ENCODE results near the gene HOXA7. TPM values are rescaled to one million over a fixed set of nuclear protein-coding genes. Genes with fewer than 3 reads are reported as not detected.

The HOXA7 gene
- total RNA-seq, 1 experiment from 2014 or later = not detected

DNA sequence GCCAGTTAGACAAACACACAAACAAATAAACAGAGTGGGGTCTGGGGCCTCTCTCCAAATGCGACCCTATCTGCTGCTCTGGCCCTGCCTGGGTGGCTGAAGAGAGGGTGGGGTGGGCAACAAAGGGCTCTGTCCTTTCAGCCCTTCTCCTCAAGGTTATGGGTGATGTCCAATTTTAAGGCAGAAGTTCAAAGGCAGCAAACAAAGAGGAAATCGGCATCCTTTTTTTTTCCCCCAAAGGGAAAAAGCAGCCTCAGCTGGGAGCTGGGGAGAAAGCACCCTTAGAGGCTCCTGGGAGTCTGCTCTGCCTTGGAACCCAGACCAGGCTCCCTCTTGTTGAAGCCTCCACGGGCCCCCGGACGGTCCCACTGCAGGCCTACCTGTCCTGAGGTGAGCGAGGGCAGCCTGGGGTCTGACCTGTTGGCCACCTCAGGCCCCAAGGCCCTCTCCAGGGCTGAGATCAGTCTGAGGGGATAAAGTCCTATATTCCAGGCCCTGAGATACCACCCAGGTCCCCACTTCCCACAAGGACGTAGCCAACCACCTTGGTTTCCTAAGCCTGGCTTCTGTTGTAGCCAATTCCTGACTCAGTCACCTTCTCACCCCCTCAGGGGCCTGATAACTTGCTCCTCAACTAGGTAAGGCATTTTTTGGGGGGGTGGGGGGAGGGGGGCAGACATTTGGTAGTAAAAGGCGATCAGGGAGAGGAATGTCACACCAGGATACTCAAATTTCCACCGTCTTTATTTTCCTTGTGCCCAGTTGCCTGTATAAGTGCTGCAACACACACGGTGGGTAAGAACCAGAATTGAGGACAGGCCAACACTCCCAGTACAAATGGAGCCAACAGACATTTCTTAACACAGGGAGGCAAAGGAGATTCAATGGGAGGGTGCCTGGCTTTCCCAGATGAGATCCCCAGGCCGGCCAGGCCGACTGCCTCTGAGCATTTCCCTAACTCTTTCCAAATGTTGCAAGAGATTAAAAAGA is 24.3 kb upstream of the HOXA7 start:
- Histone ChIP-seq H3K4me3 (ENCODE audit: insufficient read depth, low read depth, low read length) (no peak overlapping the region), H3K27me3 (ENCODE audit: control insufficient read depth, insufficient read depth, low read length) (peaks cover 100% of the 10 kb centered on the region), H3K36me3 (replicated peaks; ENCODE audit: control insufficient read depth, insufficient read depth, low read length) (no peaks in the 10 kb centered on the region)
- DNase-seq = peak; percentile 49

DNA sequence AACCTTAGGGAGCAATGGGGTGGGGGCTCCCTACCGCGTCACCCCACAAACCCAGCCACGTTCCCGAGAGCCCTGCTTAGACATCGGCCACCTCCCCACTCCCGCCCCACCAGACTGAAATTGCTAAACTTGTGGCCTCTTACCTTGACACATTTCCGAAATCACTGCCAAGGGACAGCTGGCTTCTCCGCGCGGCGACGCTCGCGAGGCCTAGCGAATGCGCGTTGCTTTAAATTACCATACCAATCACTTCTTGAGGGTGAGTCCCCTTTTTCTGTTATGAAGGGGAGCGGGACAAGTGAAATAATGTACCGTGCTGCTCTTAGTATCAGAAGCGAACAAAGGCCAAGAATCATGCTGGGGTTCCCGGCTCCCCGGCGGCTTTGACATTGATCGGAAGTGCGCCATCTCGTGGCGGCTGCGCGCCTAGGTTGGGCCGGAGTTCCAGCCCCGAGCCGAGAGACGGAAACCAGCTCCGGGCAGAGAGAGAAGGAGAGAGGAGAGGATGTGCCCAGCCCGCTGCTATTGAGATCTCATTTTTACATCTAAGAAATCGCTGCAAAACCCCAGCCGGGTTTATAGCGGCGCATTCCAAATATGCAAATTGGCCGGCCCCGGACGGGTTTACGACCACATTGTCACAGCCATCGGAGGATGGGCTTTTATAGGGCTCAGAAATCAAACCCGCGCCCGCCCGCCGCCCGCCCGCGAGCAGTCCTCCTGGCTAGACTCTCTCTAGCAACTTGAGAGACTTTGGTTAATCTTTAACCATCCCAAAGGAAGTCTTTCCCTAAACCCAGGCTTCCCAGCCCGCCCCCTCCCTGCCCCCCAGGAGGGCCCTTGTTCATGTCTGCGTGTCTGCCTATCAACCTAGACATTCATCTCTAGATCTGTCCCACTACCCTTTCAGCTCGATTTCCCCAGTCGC is 23.3 kb upstream of the HOXA7 start:
- DNase-seq = peak; percentile 97
- H3K4me3 ChIP-seq (ENCODE audit: insufficient read depth, low read depth, low read length) = no peak overlapping the region
- H3K27me3 ChIP-seq (ENCODE audit: control insufficient read depth, insufficient read depth, low read length) = peaks cover 100% of the 10 kb centered on the region
- H3K36me3 ChIP-seq (replicated peaks; ENCODE audit: control insufficient read depth, insufficient read depth, low read length) = no peaks in the 10 kb centered on the region

DNA sequence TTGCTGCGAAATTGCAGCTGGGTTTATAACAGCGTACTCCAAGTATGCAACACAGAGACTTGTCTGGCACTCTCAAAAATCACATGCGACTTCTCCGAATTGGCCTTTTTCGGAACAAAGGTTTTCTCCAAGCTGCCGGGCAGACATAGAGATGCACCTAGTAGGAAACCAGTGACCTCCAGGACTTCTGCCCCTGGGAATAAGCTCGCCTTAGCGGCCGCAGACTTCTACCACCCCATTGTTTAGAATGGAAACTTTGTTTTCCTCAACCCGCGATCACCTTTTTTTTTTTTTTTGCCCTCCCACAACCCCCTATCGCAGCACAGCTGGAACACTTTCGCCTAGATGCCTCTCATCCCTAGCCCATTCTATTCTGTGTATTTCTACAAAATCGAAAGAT is 22.6 kb upstream of the HOXA7 start:
- Histone ChIP-seq H3K36me3 (replicated peaks; ENCODE audit: control insufficient read depth, insufficient read depth, low read length) (no peaks in the 10 kb centered on the region), H3K27me3 (ENCODE audit: control insufficient read depth, insufficient read depth, low read length) (peaks cover 100% of the 10 kb centered on the region), H3K4me3 (ENCODE audit: insufficient read depth, low read depth, low read length) (no peak overlapping the region)
- DNase-seq = peak; percentile 57

DNA sequence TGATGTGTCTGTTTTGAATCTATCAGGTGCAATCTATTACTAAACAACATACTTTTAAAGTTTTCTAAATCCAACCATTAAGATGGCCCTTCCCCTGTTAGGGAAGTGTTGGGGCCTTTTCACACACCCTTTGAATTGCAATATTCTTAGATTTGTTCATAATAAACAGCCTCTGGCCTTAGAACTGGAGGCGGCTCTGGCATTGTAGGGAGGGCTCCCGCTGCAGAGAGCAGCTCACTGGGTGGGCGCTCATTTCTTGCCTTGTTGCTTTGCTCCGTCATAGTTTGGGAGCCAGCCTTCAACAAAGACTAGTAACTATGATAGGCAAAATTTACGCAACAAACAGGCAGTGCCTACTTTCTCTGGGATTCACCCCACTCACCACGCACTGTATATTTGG is 21.9 kb upstream of the HOXA7 start:
- peak; percentile 39 for DNase-seq
- Histone ChIP-seq H3K27me3 (ENCODE audit: control insufficient read depth, insufficient read depth, low read length) (peaks cover 100% of the 10 kb centered on the region), H3K36me3 (replicated peaks; ENCODE audit: control insufficient read depth, insufficient read depth, low read length) (no peaks in the 10 kb centered on the region), H3K4me3 (ENCODE audit: insufficient read depth, low read depth, low read length) (no peak overlapping the region)

DNA sequence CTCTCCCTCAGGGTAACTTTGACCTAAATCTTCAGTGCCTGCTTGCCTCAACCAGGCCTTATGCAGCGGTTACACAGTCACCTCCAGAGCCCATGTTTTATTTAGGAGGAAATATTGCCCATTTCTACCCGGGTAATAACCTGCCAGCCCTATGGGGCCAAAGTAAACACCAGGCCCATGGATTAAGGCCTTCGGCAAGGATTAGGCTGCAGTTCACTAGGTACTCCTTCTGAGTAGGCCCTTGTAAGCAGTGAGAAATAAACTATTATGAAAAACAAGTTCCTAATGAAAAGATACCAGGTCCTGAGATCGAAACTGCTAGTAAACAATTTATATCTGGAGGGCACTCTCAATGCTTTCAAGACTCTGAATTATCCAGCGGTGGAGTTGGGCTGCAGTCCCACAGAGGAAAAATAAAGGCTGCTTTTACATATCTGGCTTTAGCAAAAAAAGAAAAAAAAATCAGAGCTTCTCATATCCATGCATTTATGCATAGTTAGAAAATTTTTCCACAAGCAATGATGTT is 21.4 kb upstream of the HOXA7 start:
- Histone ChIP-seq H3K27me3 (ENCODE audit: control insufficient read depth, insufficient read depth, low read length) (peaks cover 100% of the 10 kb centered on the region), H3K4me3 (ENCODE audit: insufficient read depth, low read depth, low read length) (no peak overlapping the region), H3K36me3 (replicated peaks; ENCODE audit: control insufficient read depth, insufficient read depth, low read length) (no peaks in the 10 kb centered on the region)
- peak; percentile 33 for DNase-seq

DNA sequence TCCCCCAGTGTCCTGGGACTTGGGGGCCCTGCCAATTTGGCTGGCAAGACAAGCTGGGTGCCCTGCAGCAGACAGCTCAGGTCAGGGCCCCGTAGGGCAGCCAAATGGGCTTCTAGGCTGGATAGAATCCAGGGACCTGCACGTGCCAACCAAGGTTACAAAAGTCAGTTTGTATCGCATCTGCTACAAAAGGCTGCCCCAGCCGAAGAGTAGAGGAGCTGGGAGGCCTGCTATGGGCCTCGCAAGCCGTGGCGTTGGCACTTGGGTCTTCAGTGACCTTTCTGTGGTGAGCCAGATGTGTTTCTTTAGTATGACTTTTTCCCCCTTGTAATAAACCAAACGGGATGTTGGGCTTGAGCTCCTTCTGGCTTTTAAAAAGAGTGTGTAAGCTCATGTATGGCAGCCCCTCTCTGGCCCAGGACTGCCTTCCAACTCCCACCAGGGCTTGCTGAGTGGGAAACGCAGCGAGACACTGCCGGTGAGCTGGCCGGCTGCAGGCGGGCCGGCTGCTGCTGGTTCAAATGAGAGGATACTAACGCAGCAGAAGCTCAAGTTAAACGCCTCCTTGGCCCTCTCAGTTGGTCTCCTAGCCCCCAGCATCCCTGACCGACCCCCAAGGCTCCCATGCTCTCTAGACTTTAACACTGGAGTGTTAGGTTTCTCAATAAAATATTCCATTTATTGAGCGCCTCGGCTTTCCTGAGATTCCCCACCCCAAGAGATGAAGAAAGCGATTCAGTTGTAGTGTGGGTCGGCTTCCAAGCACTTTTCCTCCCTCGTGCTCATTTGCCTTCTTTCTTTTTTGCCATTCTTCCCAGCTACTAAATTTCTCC is 20.7 kb upstream of the HOXA7 start:
- Histone ChIP-seq H3K27me3 (ENCODE audit: control insufficient read depth, insufficient read depth, low read length) (peaks cover 100% of the 10 kb centered on the region), H3K4me3 (ENCODE audit: insufficient read depth, low read depth, low read length) (no peak overlapping the region), H3K36me3 (replicated peaks; ENCODE audit: control insufficient read depth, insufficient read depth, low read length) (no peaks in the 10 kb centered on the region)
- peak; percentile 49 for DNase-seq

DNA sequence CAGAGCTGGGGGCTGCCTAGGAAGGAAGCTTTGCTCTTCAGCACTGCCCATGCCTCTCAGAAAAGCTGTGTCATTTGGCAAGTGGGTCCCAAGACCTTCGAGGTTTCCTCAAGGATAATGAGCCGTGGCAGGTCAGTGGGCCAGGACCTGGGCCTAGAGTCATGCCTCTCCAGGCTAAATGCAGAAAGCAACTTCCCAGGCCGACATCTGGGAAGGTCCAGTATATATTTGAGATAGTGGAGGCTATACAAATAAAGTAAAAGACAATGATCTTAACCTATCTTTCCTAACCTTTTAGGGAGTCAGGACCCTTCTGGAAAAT is 20.0 kb upstream of the HOXA7 start:
- DNase-seq = no peak
- Histone ChIP-seq H3K4me3 (ENCODE audit: insufficient read depth, low read depth, low read length) (no peak overlapping the region), H3K36me3 (replicated peaks; ENCODE audit: control insufficient read depth, insufficient read depth, low read length) (no peaks in the 10 kb centered on the region), H3K27me3 (ENCODE audit: control insufficient read depth, insufficient read depth, low read length) (peaks cover 100% of the 10 kb centered on the region)

DNA sequence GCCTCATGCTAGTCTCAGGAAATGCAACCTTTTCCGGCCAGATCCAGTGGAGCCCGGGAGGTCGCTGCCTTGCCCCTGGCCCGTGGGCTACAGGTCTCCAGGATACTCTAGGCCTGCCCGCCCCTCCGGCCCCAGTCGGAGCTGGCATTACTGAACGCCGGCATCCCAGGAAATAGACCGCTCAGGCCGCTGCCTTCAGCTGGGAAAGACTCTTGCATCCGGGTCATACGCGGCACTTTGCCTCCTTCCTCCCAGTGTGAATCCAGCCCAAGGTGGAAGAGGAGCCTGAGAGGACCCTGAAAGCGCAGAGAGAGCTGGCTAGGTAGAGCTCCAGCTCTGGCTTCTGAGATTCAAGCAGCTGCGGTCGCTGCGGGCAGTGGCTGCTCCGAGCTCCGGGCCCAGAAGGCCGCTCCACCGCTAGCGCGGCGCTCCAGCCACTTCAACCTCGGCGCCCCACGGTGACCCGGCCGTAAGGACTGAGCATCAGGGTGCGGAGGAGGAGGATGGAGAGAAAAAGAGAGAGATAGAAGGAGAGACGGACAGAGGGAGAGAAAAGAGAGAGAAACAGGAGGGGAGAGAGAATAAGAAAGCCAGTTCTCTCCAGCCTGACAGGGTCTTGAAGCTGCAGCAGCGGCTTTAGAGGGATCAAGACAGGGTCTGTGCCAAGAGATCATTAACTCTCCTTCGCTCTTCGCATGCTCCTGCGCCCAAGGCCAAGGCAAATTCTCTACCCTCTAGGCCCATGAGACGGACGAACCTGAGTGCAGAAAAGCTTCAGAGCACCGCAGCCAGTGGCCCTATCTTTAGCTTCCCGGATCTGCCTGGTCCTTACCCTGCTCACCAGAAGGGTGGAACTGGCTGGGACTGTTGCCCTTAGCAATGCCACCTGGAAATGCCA is 19.4 kb upstream of the HOXA7 start:
- no peak overlapping the region for H3K4me3 ChIP-seq (ENCODE audit: insufficient read depth, low read depth, low read length)
- DNase-seq = peak; percentile 72
- no peaks in the 10 kb centered on the region for H3K36me3 ChIP-seq (replicated peaks; ENCODE audit: control insufficient read depth, insufficient read depth, low read length)
- peaks cover 100% of the 10 kb centered on the region for H3K27me3 ChIP-seq (ENCODE audit: control insufficient read depth, insufficient read depth, low read length)

DNA sequence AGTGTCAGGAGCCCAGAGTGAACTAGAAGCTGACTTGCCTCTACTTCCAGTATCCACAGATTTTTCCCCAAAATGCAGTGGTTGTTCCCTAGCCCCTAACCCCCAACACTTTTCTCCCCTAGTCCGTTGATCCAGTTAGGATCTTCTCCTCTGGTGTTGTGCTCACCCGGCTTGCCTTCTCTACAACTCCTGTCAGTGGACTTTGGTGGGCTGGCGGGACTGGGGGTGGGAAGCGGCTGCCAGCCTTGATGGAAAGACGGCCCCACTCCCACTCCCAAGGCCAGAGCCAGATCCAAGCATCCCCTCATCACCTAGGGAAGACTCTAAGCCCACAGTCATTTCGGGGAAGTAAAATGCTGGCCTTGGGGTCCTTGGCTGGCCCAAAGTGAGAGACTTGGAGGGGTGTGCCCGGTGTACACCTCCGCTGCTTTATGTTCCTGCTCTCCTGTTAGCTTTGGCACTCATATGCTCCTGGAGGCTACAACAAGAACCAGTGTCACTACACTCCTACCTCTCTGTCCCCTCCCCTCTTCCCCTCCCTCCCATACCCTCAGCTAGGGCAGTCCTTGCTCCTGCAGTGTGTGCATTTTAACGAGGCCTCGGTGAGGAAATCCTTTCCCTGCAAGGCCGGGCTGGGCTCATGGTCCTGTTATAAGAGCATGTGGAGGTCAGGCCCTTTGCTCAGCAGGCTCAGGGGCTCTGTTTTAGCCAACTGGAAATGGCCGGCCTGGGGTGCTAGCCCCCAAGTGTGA is 18.6 kb upstream of the HOXA7 start:
- Histone ChIP-seq H3K36me3 (replicated peaks; ENCODE audit: control insufficient read depth, insufficient read depth, low read length) (no peaks in the 10 kb centered on the region), H3K4me3 (ENCODE audit: insufficient read depth, low read depth, low read length) (no peak overlapping the region), H3K27me3 (ENCODE audit: control insufficient read depth, insufficient read depth, low read length) (peaks cover 100% of the 10 kb centered on the region)
- DNase-seq = peak; percentile 35

DNA sequence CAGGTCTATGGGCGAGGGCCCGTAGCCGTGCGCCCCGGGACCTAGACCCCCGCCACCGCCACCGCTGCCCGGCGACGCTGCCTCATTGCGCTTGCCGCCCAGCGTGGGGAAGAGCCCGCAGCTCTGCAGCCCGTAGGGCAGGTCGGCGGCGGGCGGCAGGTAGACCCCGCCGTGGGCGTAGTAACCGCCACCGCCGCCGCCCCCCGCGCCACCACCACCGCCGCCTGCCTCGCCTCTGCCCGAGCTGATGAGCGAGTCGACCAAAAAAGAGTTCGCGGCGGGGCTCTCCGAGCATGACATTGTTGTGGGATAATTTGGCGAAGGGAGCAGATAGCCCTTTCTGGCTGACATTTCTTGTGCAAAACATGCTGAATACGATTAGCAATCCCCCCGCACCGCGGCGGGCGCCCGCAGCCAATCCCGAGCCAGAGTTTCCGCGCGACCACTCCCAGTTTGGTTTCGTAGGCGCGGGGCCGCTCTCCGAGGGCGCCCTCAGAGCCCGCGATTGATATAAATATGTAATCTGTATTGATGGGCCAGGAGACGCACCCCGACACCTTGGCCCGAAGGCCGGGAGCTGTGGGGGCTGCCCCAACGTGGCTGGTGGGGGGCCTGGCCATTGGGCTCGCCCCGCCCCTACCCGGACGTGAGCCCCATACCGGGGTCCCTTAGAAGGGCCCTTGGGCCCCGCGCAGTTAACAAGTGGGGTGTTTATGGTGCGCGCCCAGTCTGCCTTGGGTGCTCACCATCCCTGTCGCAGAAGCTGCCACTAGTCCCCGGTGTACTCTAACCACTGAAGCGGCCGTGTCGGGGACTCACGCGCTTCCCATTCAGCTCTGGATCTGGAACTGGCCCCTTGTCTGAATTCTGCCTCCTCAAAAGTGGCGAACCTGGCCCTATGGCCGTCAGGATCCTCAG is 17.7 kb upstream of the HOXA7 start, which contains the start of gene HOXA10:
HOXA10 (minus strand) TSS at position 365 of the 918 bp plus-strand sequence; CDS start at position 351, 14 bp downstream.
- peak; percentile 81 for DNase-seq
- Histone ChIP-seq H3K27me3 (ENCODE audit: control insufficient read depth, insufficient read depth, low read length) (peaks cover 100% of the 10 kb centered on the region), H3K36me3 (replicated peaks; ENCODE audit: control insufficient read depth, insufficient read depth, low read length) (no peaks in the 10 kb centered on the region), H3K4me3 (ENCODE audit: insufficient read depth, low read depth, low read length) (no peak within 1 kb of the TSS)

DNA sequence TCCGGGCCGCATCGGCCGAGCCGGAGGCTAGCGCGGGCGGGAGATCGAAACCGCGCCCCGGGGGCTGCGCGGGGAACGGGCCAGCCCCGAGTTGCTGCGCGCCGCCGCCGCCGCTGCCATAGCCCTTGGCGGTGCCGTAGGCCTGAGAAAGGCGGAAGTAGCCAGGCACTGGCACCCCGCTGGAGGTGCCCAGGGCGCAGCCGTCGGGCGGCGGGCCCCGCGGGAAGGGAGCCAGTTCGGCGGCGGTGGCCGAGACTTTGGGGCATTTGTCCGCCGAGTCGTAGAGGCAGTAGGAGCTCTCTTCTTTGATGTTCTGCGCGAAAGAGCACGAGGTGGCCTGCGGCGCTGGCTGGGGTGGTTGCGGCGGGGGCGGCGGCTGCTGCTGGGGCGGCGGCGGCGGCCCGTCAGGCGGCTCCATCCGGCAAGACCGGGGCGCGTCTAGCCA is 17.1 kb upstream of the HOXA7 start:
- Histone ChIP-seq H3K36me3 (replicated peaks; ENCODE audit: control insufficient read depth, insufficient read depth, low read length) (no peaks in the 10 kb centered on the region), H3K27me3 (ENCODE audit: control insufficient read depth, insufficient read depth, low read length) (peaks cover 100% of the 10 kb centered on the region), H3K4me3 (ENCODE audit: insufficient read depth, low read depth, low read length) (no peak overlapping the region)
- DNase-seq = peak; percentile 81
